Astrocyte (in vitro differentiated cells and primary cell): ENCODE results near the gene SF3B3. TPM values are rescaled to one million over a fixed set of nuclear protein-coding genes. Genes with fewer than 3 reads are reported as not detected.

Experiments used
- DNase-seq: peaks from one replicate; pipeline ENCODE4 v3.0.0-alpha.2; 2010; ENCODE audit warnings: low read depth
- FAIRE-seq: peaks from 2 replicates; lab custom pipeline; 2011; peaks lifted over from hg19 to GRCh38; lab: Jason Lieb, UNC
- H2AFZ ChIP-seq: 2 replicates; pipeline ENCODE4 v1.6.0; 2012; ENCODE audit warnings: low read depth, low read length, inconsistent platforms
- H3K27ac ChIP-seq: 2 replicates; pipeline ENCODE4 v1.5.1; 2011; ENCODE audit warnings: low read depth, low read length, inconsistent platforms
- H3K27me3 ChIP-seq: 2 replicates; pipeline ENCODE4 v1.6.0; 2011; ENCODE audit warnings: low read length, inconsistent platforms; ENCODE audit not compliant: insufficient read depth
- H3K36me3 ChIP-seq: 2 replicates; pipeline ENCODE4 v1.5.1; 2011; ENCODE audit warnings: low read length, inconsistent platforms; ENCODE audit not compliant: insufficient read depth
- H3K4me1 ChIP-seq: 2 replicates; pipeline ENCODE4 v1.5.1; 2011; ENCODE audit warnings: low read length, inconsistent platforms; ENCODE audit not compliant: insufficient read depth
- H3K4me2 ChIP-seq: 2 replicates; pipeline ENCODE4 v1.6.0; 2012; ENCODE audit warnings: low read length, inconsistent platforms
- H3K4me3 ChIP-seq: 2 replicates; pipeline ENCODE4 v1.5.1; 2011; ENCODE audit warnings: low read depth, mild to moderate bottlenecking, low read length, inconsistent platforms; ENCODE audit not compliant: insufficient read depth
- H3K79me2 ChIP-seq: 2 replicates; pipeline ENCODE4 v1.6.0; 2012; ENCODE audit warnings: mild to moderate bottlenecking, low read length, inconsistent platforms; ENCODE audit not compliant: insufficient read depth
- H3K9ac ChIP-seq: 2 replicates; pipeline ENCODE4 v1.6.0; 2012; ENCODE audit warnings: mild to moderate bottlenecking, low read length, inconsistent platforms
- H3K9me3 ChIP-seq: 2 replicates; pipeline ENCODE4 v1.5.1; 2012; ENCODE audit warnings: low read depth, mild to moderate bottlenecking, low read length, inconsistent platforms; ENCODE audit not compliant: insufficient read depth
- H4K20me1 ChIP-seq: 2 replicates; pipeline ENCODE4 v1.6.0; 2012; ENCODE audit warnings: low read length, inconsistent platforms; ENCODE audit not compliant: insufficient read depth
- H3K27ac Mint-ChIP-seq: one replicate; pipeline ENCODE4 v1.8.0; 2021; ENCODE audit warnings: mild to moderate bottlenecking, mixed read lengths; ENCODE audit not compliant: unreplicated experiment
- H3K27me3 Mint-ChIP-seq: one replicate; pipeline ENCODE4 v1.8.0; 2021; ENCODE audit warnings: low read depth, mixed read lengths; ENCODE audit not compliant: unreplicated experiment
- H3K36me3 Mint-ChIP-seq: one replicate; pipeline ENCODE4 v1.8.0; 2021; ENCODE audit warnings: low read depth, mixed read lengths; ENCODE audit not compliant: unreplicated experiment
- H3K4me1 Mint-ChIP-seq: one replicate; pipeline ENCODE4 v1.8.0; 2021; ENCODE audit warnings: low read depth, mixed read lengths; ENCODE audit not compliant: unreplicated experiment
- H3K4me3 Mint-ChIP-seq: one replicate; pipeline ENCODE4 v1.8.0; 2021; ENCODE audit warnings: mild to moderate bottlenecking, moderate library complexity, mixed read lengths; ENCODE audit not compliant: unreplicated experiment
- H3K9me3 Mint-ChIP-seq: one replicate; pipeline ENCODE4 v1.8.0; 2021; ENCODE audit warnings: mild to moderate bottlenecking, mixed read lengths; ENCODE audit not compliant: unreplicated experiment
- CTCF ChIP-seq: IDR thresholded peaks from 2 replicates; pipeline ENCODE4 v1.5.1; 2011; ENCODE audit warnings: low read depth, mild to moderate bottlenecking, inconsistent platforms, low read length, moderate library complexity; ENCODE audit not compliant: insufficient read depth
- EZH2 ChIP-seq: IDR thresholded peaks from 2 replicates; pipeline ENCODE4 v1.6.1; 2012; ENCODE audit warnings: mild to moderate bottlenecking, low read length, inconsistent platforms; ENCODE audit not compliant: insufficient read depth
- total RNA-seq: library from RNA; stranded (reverse); gene quantifications from 2 replicates; pipeline ENCODE4 v1.2.1, GENCODE V29; 2021

SF3B3 gene
- total RNA-seq, 1 donor from 2014 or later = 179 TPM

DNA sequence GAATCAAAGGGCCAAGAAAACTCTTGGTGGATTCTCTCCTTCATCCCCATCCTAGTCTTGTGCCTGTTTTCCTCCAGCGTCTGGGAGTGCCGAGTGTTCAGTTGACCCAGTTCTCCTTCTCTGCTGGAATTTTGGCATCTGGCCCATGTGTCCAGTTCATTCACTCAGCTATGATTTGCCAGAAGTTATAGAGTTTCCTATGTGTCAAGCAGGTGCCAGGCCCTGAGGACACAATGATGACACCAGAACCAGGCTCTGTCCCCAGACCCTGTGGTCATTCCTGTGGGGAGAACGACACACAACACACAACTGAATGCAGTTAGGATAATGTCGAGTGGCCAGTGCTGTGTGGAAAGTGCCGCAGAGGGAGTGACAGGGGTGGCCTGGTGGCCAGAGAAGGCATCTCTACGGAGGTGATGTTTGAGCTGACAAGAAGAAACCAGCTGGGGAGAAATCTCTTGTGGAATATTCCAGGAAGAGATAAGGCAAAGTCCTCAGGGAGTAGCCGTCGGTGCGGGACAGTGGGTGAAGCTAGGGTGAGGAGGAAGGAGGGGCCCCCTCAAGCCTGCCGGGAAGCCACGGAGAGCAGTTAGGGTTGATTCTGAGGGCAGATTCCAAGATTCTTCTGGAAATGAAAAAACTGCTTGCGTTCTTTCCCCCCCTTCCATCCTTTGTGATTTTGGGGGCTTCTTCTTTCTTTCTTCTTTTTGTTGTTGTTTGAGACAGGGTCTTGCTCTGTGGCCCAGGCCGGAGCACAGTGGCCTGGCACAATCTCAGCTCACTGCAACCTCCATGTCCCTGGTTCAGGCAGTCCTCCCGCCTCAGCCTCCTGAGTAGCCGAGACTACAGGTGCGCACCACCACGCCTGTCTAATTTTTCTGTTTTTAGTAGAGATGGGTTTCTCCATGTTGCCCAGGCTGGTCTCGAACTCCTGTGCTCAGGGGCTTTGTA is 86.9 kb downstream of the SF3B3 start:
- no peak for FAIRE-seq

DNA sequence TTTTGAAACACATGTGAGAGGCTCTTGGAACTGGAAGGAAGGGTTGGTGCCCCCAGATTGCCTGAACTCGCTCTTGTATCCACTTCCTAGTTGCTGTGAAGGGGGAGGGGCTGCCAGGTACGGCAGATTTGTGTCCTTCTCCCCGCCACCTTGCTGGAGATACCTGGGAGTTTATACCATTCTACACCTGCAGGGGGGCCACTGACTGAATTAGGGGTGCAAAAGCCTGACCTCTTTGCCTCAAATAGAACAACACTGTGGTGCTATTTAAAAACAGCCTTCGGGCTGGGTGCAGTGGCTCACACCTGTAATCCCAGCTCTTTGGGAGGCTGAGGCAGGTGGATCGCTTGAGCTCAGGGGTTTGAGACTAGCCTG is 87.6 kb downstream of the SF3B3 start:
- no peaks in the 10 kb centered on the region for H3K36me3 Mint-ChIP-seq

More for the DNA sequence above, 86.9 kb downstream of the SF3B3 start:
- H3K9me3 Mint-ChIP-seq = no peaks in the 10 kb centered on the region
- H3K4me1 Mint-ChIP-seq = no peaks in the 10 kb centered on the region
- Histone ChIP-seq H3K79me2 (no peaks in the 10 kb centered on the region), H3K36me3 (no peaks in the 10 kb centered on the region), H3K9ac (no peak overlapping the region), H3K4me3 (no peak overlapping the region), H3K27me3 (no peaks in the 10 kb centered on the region), H4K20me1 (no peaks in the 10 kb centered on the region), H2AFZ (no peak overlapping the region), H3K27ac (no peak overlapping the region), H3K9me3 (no peaks in the 10 kb centered on the region), H3K4me2 (no peak overlapping the region), H3K4me1 (no peaks in the 10 kb centered on the region)
- TF ChIP-seq EZH2 = no peak
- TF ChIP-seq CTCF = no peak
- no peak overlapping the region for H3K4me3 Mint-ChIP-seq
- no peak for DNase-seq
- H3K27ac Mint-ChIP-seq = no peak overlapping the region
- H3K36me3 Mint-ChIP-seq = no peaks in the 10 kb centered on the region
- peaks cover 18% of the 10 kb centered on the region for H3K27me3 Mint-ChIP-seq

More for the DNA sequence above, 87.6 kb downstream of the SF3B3 start:
- Mint-ChIP-seq H3K4me1 (no peaks in the 10 kb centered on the region), H3K27me3 (peaks cover 18% of the 10 kb centered on the region), H3K4me3 (no peak overlapping the region), H3K9me3 (no peaks in the 10 kb centered on the region), H3K27ac (no peak overlapping the region)
- no peaks in the 10 kb centered on the region for H3K79me2 ChIP-seq
- H3K4me3 ChIP-seq = no peak overlapping the region
- no peaks in the 10 kb centered on the region for H3K27me3 ChIP-seq
- TF ChIP-seq EZH2 (no peak), CTCF (no peak)
- no peaks in the 10 kb centered on the region for H3K9me3 ChIP-seq
- H3K27ac ChIP-seq = no peak overlapping the region
- FAIRE-seq (no peak), DNase-seq (no peak)
- no peaks in the 10 kb centered on the region for H4K20me1 ChIP-seq
- H2AFZ ChIP-seq = no peak overlapping the region
- H3K4me2 ChIP-seq = no peak overlapping the region
- no peak overlapping the region for H3K9ac ChIP-seq
- no peaks in the 10 kb centered on the region for H3K4me1 ChIP-seq
- H3K36me3 ChIP-seq = no peaks in the 10 kb centered on the region
